H1 (cell line): ENCODE data around the gene ITPR1. TPM values are rescaled to one million over a fixed set of nuclear protein-coding genes. Genes with fewer than 3 reads are reported as not detected.

Experiments
- CTCF ChIA-PET: fragments of 300-600 bp; sonication (Branson Sonifier 250); formaldehyde crosslinking; loops from one replicate; lab custom pipeline; 2021; ENCODE audit not compliant: partially characterized antibody; lab: Charles Lee
- POLR2A ChIA-PET: fragments of 300-600 bp; sonication (Branson Sonifier 250); formaldehyde crosslinking; loops from one replicate; lab custom pipeline; 2021; ENCODE audit warnings: inconsistent platforms; ENCODE audit not compliant: partially characterized antibody; lab: Charles Lee
- DNase-seq, 2 experiments: peaks; one replicate each; pipeline versions ENCODE4 v3.0.0 to v3.0.0-alpha.2; 2010 to 2022; ENCODE audit warnings: low spot score in 2 of 2, low read depth in 1 of 2, mixed read lengths in 1 of 2
- FAIRE-seq: peaks from 2 replicates; lab custom pipeline; 2011; peaks lifted over from hg19 to GRCh38; lab: Jason Lieb, UNC
- H2AFZ ChIP-seq: 2 replicates; pipeline ENCODE4 v1.8.1; 2012; ENCODE audit warnings: low read length, inconsistent platforms
- H2AK5ac ChIP-seq: 2 replicates; pipeline ENCODE4 v1.6.1; 2013; ENCODE audit warnings: low read depth, low read length
- H2BK120ac ChIP-seq: replicated peaks from 2 replicates; pipeline ENCODE3; 2013; ENCODE audit warnings: low read depth, low read length, inconsistent platforms
- H2BK12ac ChIP-seq: 2 replicates; pipeline ENCODE4 v1.6.1; 2013; ENCODE audit warnings: low read depth, low read length
- H2BK15ac ChIP-seq: 2 replicates; pipeline ENCODE4 v1.6.1; 2013; ENCODE audit warnings: low read length
- H2BK20ac ChIP-seq: 2 replicates; pipeline ENCODE4 v1.6.1; 2013; ENCODE audit warnings: low read length
- H2BK5ac ChIP-seq: 2 replicates; pipeline ENCODE4 v1.6.1; 2013; ENCODE audit warnings: low read depth, low read length
- H3K14ac ChIP-seq: 2 replicates; pipeline ENCODE4 v1.6.1; 2013; ENCODE audit warnings: inconsistent platforms; ENCODE audit not compliant: insufficient read length
- H3K18ac ChIP-seq: 2 replicates; pipeline ENCODE4 v1.6.1; 2013; ENCODE audit warnings: low read length; ENCODE audit errors: extremely low read depth
- H3K23ac ChIP-seq: 2 replicates; pipeline ENCODE4 v1.6.1; 2013; ENCODE audit warnings: inconsistent platforms; ENCODE audit not compliant: insufficient read length
- H3K23me2 ChIP-seq: 2 replicates; pipeline ENCODE4 v1.6.1; 2013; ENCODE audit warnings: low read depth, low read length
- H3K27ac ChIP-seq: 2 replicates; pipeline ENCODE4 v1.6.1; 2011; ENCODE audit warnings: low read depth, low read length, inconsistent platforms
- H3K27me3 ChIP-seq, 4 experiments: replicated peaks in 1 of 4; 1 replicate in 1 of 4; 2 replicates in 3 of 4; pipeline versions ENCODE4 v1.6.1 to v1.8.1; 2011 to 2013; ENCODE audit warnings: low read length in 3 of 4, mild to moderate bottlenecking in 3 of 4, inconsistent platforms in 2 of 4, mixed read lengths in 2 of 4, moderate library complexity in 1 of 4; ENCODE audit not compliant: control insufficient read depth in 3 of 4, insufficient read depth in 3 of 4; ENCODE audit errors: extremely low read depth in 1 of 4
- H3K36me3 ChIP-seq, 4 experiments: 2 replicates each; pipeline versions ENCODE4 v1.6.1 to v1.8.1; 2011 to 2013; ENCODE audit warnings: mild to moderate bottlenecking in 4 of 4, low read length in 3 of 4, moderate library complexity in 2 of 4, control low read depth in 1 of 4, inconsistent platforms in 1 of 4; ENCODE audit not compliant: insufficient read depth in 4 of 4, control insufficient read depth in 2 of 4
- H3K4ac ChIP-seq: replicated peaks from 2 replicates; pipeline ENCODE3; 2013; ENCODE audit warnings: low read length, low read depth, mixed read lengths, inconsistent platforms; ENCODE audit not compliant: insufficient read length
- H3K4me1 ChIP-seq, 4 experiments: replicated peaks in 1 of 4; 1 replicate in 1 of 4; 2 replicates in 3 of 4; pipeline versions ENCODE4 v1.6.1 to v1.8.1; 2011 to 2013; ENCODE audit warnings: low read length in 3 of 4, inconsistent platforms in 2 of 4, mixed read lengths in 1 of 4; ENCODE audit not compliant: insufficient read depth in 4 of 4, control insufficient read depth in 3 of 4
- H3K4me2 ChIP-seq, 2 experiments: 2 replicates each; pipeline versions ENCODE4 v1.6.1 to v1.8.1; 2011 to 2013; ENCODE audit warnings: low read depth in 2 of 2, low read length in 2 of 2, control low read depth in 1 of 2, inconsistent platforms in 1 of 2, mild to moderate bottlenecking in 1 of 2; ENCODE audit not compliant: insufficient read depth in 1 of 2
- H3K4me3 ChIP-seq, 4 experiments: fragments of 200-600, 300-600 bp in 1 of 4; sonication (generic), shearing (Covaris generic), sonication (Bioruptor Twin) in 1 of 4; 2 replicates each; pipeline versions ENCODE4 v1.5.1 to v1.8.1; 2011 to 2016; ENCODE audit warnings: low read length in 4 of 4, low read depth in 3 of 4, control low read depth in 2 of 4, inconsistent platforms in 2 of 4, mild to moderate bottlenecking in 2 of 4, mixed read lengths in 1 of 4, moderate library complexity in 1 of 4; ENCODE audit not compliant: insufficient read depth in 2 of 4; ENCODE audit errors: extremely low read depth in 1 of 4
- H3K56ac ChIP-seq: replicated peaks from 2 replicates; pipeline ENCODE3; 2013; ENCODE audit warnings: low read depth, mild to moderate bottlenecking, mixed read lengths, low read length, inconsistent platforms; ENCODE audit not compliant: insufficient read length
- H3K79me1 ChIP-seq: 2 replicates; pipeline ENCODE4 v1.6.1; 2013; ENCODE audit warnings: low read depth, low read length, control low read depth
- H3K79me2 ChIP-seq, 2 experiments: 2 replicates each; pipeline versions ENCODE4 v1.6.1 to v1.8.1; 2012 to 2013; ENCODE audit warnings: low read length in 2 of 2, mild to moderate bottlenecking in 2 of 2, inconsistent platforms in 1 of 2; ENCODE audit not compliant: insufficient read depth in 2 of 2, control insufficient read depth in 1 of 2
- H3K9ac ChIP-seq, 4 experiments: replicated peaks in 1 of 4; 1 replicate in 1 of 4; 2 replicates in 3 of 4; pipeline versions ENCODE4 v1.6.1 to v1.8.1; 2011 to 2013; ENCODE audit warnings: low read depth in 3 of 4, low read length in 3 of 4, control low read depth in 2 of 4, mild to moderate bottlenecking in 2 of 4, moderate library complexity in 2 of 4, inconsistent platforms in 1 of 4; ENCODE audit errors: extremely low read depth in 1 of 4
- H3K9me3 ChIP-seq, 2 experiments: 2 replicates each; pipeline versions ENCODE4 v1.6.1 to v1.8.1; 2012 to 2013; ENCODE audit warnings: mild to moderate bottlenecking in 2 of 2, moderate library complexity in 2 of 2, control low read depth in 1 of 2, inconsistent platforms in 1 of 2, low read depth in 1 of 2, low read length in 1 of 2, mixed read lengths in 1 of 2; ENCODE audit not compliant: insufficient read depth in 2 of 2
- H4K20me1 ChIP-seq, 2 experiments: replicated peaks in 1 of 2; 2 replicates each; pipeline versions ENCODE3 to v1.8.1; 2011 to 2013; ENCODE audit warnings: inconsistent platforms in 2 of 2, low read length in 2 of 2, mild to moderate bottlenecking in 1 of 2; ENCODE audit not compliant: insufficient read depth in 2 of 2, control insufficient read depth in 1 of 2
- H4K5ac ChIP-seq: 2 replicates; pipeline ENCODE4 v1.6.1; 2013; ENCODE audit warnings: low read length, low read depth, mixed read lengths, inconsistent platforms; ENCODE audit not compliant: insufficient read length
- H4K8ac ChIP-seq: 2 replicates; pipeline ENCODE4 v1.8.0; 2013; ENCODE audit warnings: mild to moderate bottlenecking, moderate library complexity, low read length, inconsistent platforms; ENCODE audit not compliant: insufficient read depth; ENCODE audit errors: extremely low read depth
- H4K91ac ChIP-seq: replicated peaks from 2 replicates; pipeline ENCODE3; 2013; ENCODE audit warnings: low read length, mixed read lengths, inconsistent platforms; ENCODE audit not compliant: insufficient read length
- CHD2 ChIP-seq: IDR thresholded peaks from 2 replicates; pipeline ENCODE4 v1.6.1; 2012; ENCODE audit warnings: low read length, improper control_type of control experiment
- CREB1 ChIP-seq: IDR thresholded peaks from 2 replicates; pipeline ENCODE4 v1.6.1; 2012; ENCODE audit warnings: inconsistent platforms
- CTBP2 ChIP-seq: IDR thresholded peaks from 2 replicates; pipeline ENCODE4 v1.7.0; 2011; ENCODE audit warnings: borderline replicate concordance, mild to moderate bottlenecking, moderate library complexity, mixed read lengths, low read length; ENCODE audit not compliant: insufficient read depth, insufficient read length
- RAD21 ChIP-seq, 2 experiments: IDR thresholded peaks in 1 of 2; conservative IDR thresholded peaks in 1 of 2; 2 replicates each; pipeline ENCODE4 v1.6.1; 2011; ENCODE audit warnings: low read depth in 2 of 2, low read length in 2 of 2, improper control_type of control experiment in 1 of 2, inconsistent platforms in 1 of 2, mild to moderate bottlenecking in 1 of 2, moderate library complexity in 1 of 2
- SIX5 ChIP-seq: IDR thresholded peaks from 2 replicates; pipeline ENCODE4 v1.6.1; 2011; ENCODE audit warnings: mild to moderate bottlenecking, low read depth, low read length
- WGBS, 2 experiments: shearing (Covaris generic) in 1 of 2; methylation state at CpG; one replicate each; pipeline versions ENCODE4 v1.1.6 to v1.1.7; 2013 to 2015; ENCODE audit warnings: low lambda C conversion rate in 2 of 2, mixed read lengths in 2 of 2, inconsistent platforms in 1 of 2, low coverage in 1 of 2, missing lambda C conversion rate in 1 of 2; ENCODE audit not compliant: insufficient replicate concordance in 2 of 2, insufficient coverage in 1 of 2, insufficient read length in 1 of 2; ENCODE audit errors: extremely low coverage in 1 of 2, missing lambda C conversion rate in 1 of 2; 5-methylcytosine and 5-hydroxymethylcytosine counted together
- polyA plus RNA-seq, 7 experiments: library from polyadenylated mRNA; depleted of rRNA in 3 of 7; stranded (reverse) in 5 of 7; unstranded in 2 of 7; fragments of >200 nt in 5 of 7; fragments of 200-250 nt in 2 of 7; gene quantifications; 1 replicate in 5 of 7; 2 replicates in 1 of 7; 4 replicates in 1 of 7; pipeline versions ENCODE4 v1.2.1 to v1.2.3, GENCODE V29; 2011 to 2013; ENCODE audit warnings: missing spikeins in 2 of 7, mixed read lengths in 2 of 7
- total RNA-seq: library from RNA; stranded (reverse); fragmentation: NEBNext Ultra II Directional; extraction: Animal tissue kit (Norgen Biotek cat#: 25700); gene quantifications from 2 replicates; pipeline ENCODE4 v1.2.1, GENCODE V29; 2021

Gene ITPR1
- total and polyA plus RNA-seq, 2 of the 8 experiments (the other 6 are each of a cell fraction or from before 2014, with no cell fraction given): 2.5 to 16.3 TPM

GRCh38 chr3:4846543-4846942 is 353.4 kb downstream of the ITPR1 start:
- no peak overlapping the region for H2AFZ ChIP-seq
- POLR2A ChIA-PET: no interaction called here
- H3K4me2 ChIP-seq: no peak overlapping the region
- no peaks in the 10 kb centered on the region for H3K79me1 ChIP-seq
- H4K91ac ChIP-seq: no peak overlapping the region
- no peak overlapping the region for H2BK15ac ChIP-seq
- H3K14ac ChIP-seq: no peak overlapping the region
- no peaks in the 10 kb centered on the region for H3K27me3 ChIP-seq
- no peak overlapping the region for H2BK12ac ChIP-seq
- FAIRE-seq: no peak
- 95% methylated on average over 4 of the region's 4 CpGs; no CpG with 5 or more reads in 1 of the 2 experiments for WGBS, 2 experiments
- CTCF ChIA-PET: interaction anchor here (1.0 kb wide), 2 partner anchors 130 to 134 kb away, joined by 3 read pairs; no protein-coding TSS in a partner anchor
- H4K20me1 ChIP-seq: no peaks in the 10 kb centered on the region
- H4K5ac ChIP-seq: no peak overlapping the region
- H4K8ac ChIP-seq: no peak overlapping the region
- H3K23me2 ChIP-seq: no peaks in the 10 kb centered on the region
- H2BK120ac ChIP-seq: no peak overlapping the region
- H3K79me2 ChIP-seq: no peaks in the 10 kb centered on the region
- no peak overlapping the region for H3K9ac ChIP-seq
- no peak overlapping the region for H3K23ac ChIP-seq
- H3K4ac ChIP-seq: no peak overlapping the region
- peaks cover 0 to 4% (median 0%) of the 10 kb centered on the region in 4 experiments; a peak in 1 of 7 replicates for H3K4me1 ChIP-seq
- no peak overlapping the region for H2BK5ac ChIP-seq
- H3K36me3 ChIP-seq: no peaks in the 10 kb centered on the region
- H2AK5ac ChIP-seq: no peak overlapping the region
- no peak overlapping the region for H3K27ac ChIP-seq
- H2BK20ac ChIP-seq: no peak overlapping the region
- H3K4me3 ChIP-seq: no peak overlapping the region
- no peaks in the 10 kb centered on the region for H3K9me3 ChIP-seq
- DNase-seq: no peak
- H3K56ac ChIP-seq: no peak overlapping the region
- H3K18ac ChIP-seq: no peak overlapping the region
- no peak for TF ChIP-seq SIX5
- no peak for TF ChIP-seq CHD2
- no peak for TF ChIP-seq RAD21 (IDR thresholded peaks at IDR 0.05 in 1 of 2, conservative IDR thresholded peaks at IDR 0.05 in 1 of 2; ENCODE audit: low read depth in 2 of 2, low read length in 2 of 2)
- no peak for TF ChIP-seq CREB1
- no peak for TF ChIP-seq CTBP2
